ENCODE results near the gene PIGL.

PIGL gene

GRCh38 chr17:16275024-16275423 is 58.0 kb downstream of the PIGL start:
- Histone ChIP-seq H3K4me3 (no peak overlapping the region), H3K36me3 (ENCODE audit: insufficient read depth, low read length) (peaks cover 8% of the 10 kb centered on the region), H3K27ac (no peak overlapping the region), H3K9me3 (ENCODE audit: low read depth, low read length) (no peaks in the 10 kb centered on the region), H3K9ac (ENCODE audit: insufficient read length) (no peak overlapping the region)
- TF ChIP-seq POLR2AphosphoS5 (IDR thresholded peaks at IDR 0.05; ENCODE audit: borderline replicate concordance, low read depth, low read length) (no peak), FOXP2 (optimal IDR thresholded peaks at IDR 0.05; ENCODE audit: control extremely low read depth, extremely low read length, insufficient read depth) (no peak), EZH2 (IDR thresholded peaks at IDR 0.05) (no peak)
- no peak for DNase-seq (ENCODE audit: low read depth, low spot score)

- Histone ChIP-seq H3K4me3 (no peak overlapping the region), H3K9ac (ENCODE audit: insufficient read length) (no peak overlapping the region), H3K27ac (no peak overlapping the region), H3K36me3 (ENCODE audit: insufficient read depth, low read length) (peaks cover 8% of the 10 kb centered on the region), H3K9me3 (ENCODE audit: low read depth, low read length) (no peaks in the 10 kb centered on the region)
- no peak for DNase-seq (ENCODE audit: low read depth, low spot score)
- TF ChIP-seq POLR2AphosphoS5 (IDR thresholded peaks at IDR 0.05; ENCODE audit: borderline replicate concordance, low read depth, low read length) (no peak), FOXP2 (optimal IDR thresholded peaks at IDR 0.05; ENCODE audit: control extremely low read depth, extremely low read length, insufficient read depth) (no peak), EZH2 (IDR thresholded peaks at IDR 0.05) (no peak)
These were observed 60.2 kb downstream of the PIGL start for GRCh38 chr17:16277163-16277562.

GRCh38 chr17:16281351-16281750 is 64.3 kb downstream of the PIGL start:
- no peak for DNase-seq (ENCODE audit: low read depth, low spot score)
- Histone ChIP-seq H3K27ac (no peak overlapping the region), H3K9ac (ENCODE audit: insufficient read length) (no peak overlapping the region), H3K36me3 (ENCODE audit: insufficient read depth, low read length) (peaks cover 8% of the 10 kb centered on the region), H3K9me3 (ENCODE audit: low read depth, low read length) (no peaks in the 10 kb centered on the region), H3K4me3 (no peak overlapping the region)
- TF ChIP-seq POLR2AphosphoS5 (IDR thresholded peaks at IDR 0.05; ENCODE audit: borderline replicate concordance, low read depth, low read length) = no peak
- no peak for TF ChIP-seq EZH2 (IDR thresholded peaks at IDR 0.05)

- no peak for TF ChIP-seq EZH2 (IDR thresholded peaks at IDR 0.05)
- no peak for TF ChIP-seq FOXP2 (optimal IDR thresholded peaks at IDR 0.05; ENCODE audit: control extremely low read depth, extremely low read length, insufficient read depth)
- TF ChIP-seq POLR2AphosphoS5 (IDR thresholded peaks at IDR 0.05; ENCODE audit: borderline replicate concordance, low read depth, low read length) = no peak
- peaks cover 7% of the 10 kb centered on the region for H3K36me3 ChIP-seq (ENCODE audit: insufficient read depth, low read length)
- no peaks in the 10 kb centered on the region for H3K9me3 ChIP-seq (ENCODE audit: low read depth, low read length)
- no peak overlapping the region for H3K27ac ChIP-seq
- no peak for DNase-seq (ENCODE audit: low read depth, low spot score)
- no peak overlapping the region for H3K4me3 ChIP-seq
- H3K9ac ChIP-seq (ENCODE audit: insufficient read length) = no peak overlapping the region
These were observed 65.5 kb downstream of the PIGL start for GRCh38 chr17:16282522-16282921.

GRCh38 chr17:16283705-16284104 is 66.7 kb downstream of the PIGL start:
- H3K9ac ChIP-seq (ENCODE audit: insufficient read length) = no peak overlapping the region
- H3K36me3 ChIP-seq (ENCODE audit: insufficient read depth, low read length) = no peaks in the 10 kb centered on the region; the same call in 1 of the 2 replicates
- no peak overlapping the region for H3K4me3 ChIP-seq
- H3K27ac ChIP-seq = no peak overlapping the region
- no peak for DNase-seq (ENCODE audit: low read depth, low spot score)
- TF ChIP-seq EZH2 (IDR thresholded peaks at IDR 0.05) (no peak), POLR2AphosphoS5 (IDR thresholded peaks at IDR 0.05; ENCODE audit: borderline replicate concordance, low read depth, low read length) (no peak), FOXP2 (optimal IDR thresholded peaks at IDR 0.05; ENCODE audit: control extremely low read depth, extremely low read length, insufficient read depth) (no peak)
- no peaks in the 10 kb centered on the region for H3K9me3 ChIP-seq (ENCODE audit: low read depth, low read length)

GRCh38 chr17:16285646-16286008 is 68.6 kb downstream of the PIGL start:
- Histone ChIP-seq H3K27ac (peak overlapping the region; percentile 1; the same call in 1 of the 2 replicates), H3K4me3 (no peak overlapping the region)
- no peak for TF ChIP-seq FOXP2 (optimal IDR thresholded peaks at IDR 0.05; ENCODE audit: control extremely low read depth, extremely low read length, insufficient read depth)
- no peak for TF ChIP-seq EZH2 (IDR thresholded peaks at IDR 0.05)
- TF ChIP-seq POLR2AphosphoS5 (IDR thresholded peaks at IDR 0.05; ENCODE audit: borderline replicate concordance, low read depth, low read length) = no peak

GRCh38 chr17:16286009-16286946 is 69.3 kb downstream of the PIGL start:
- peak overlapping the region; percentile 82 for H3K27ac ChIP-seq
- H3K4me3 ChIP-seq = peak overlapping the region; percentile 62

More at GRCh38 chr17:16285646-16286008, 68.6 kb downstream of the PIGL start:
- H3K36me3 ChIP-seq (ENCODE audit: insufficient read depth, low read length) = no peaks in the 10 kb centered on the region
- H3K9me3 ChIP-seq (ENCODE audit: low read depth, low read length) = no peaks in the 10 kb centered on the region
- no peak overlapping the region for H3K9ac ChIP-seq (ENCODE audit: insufficient read length)
- DNase-seq (ENCODE audit: low read depth, low spot score) = no peak

GRCh38 chr17:16286947-16287562 is 70.0 kb downstream of the PIGL start:
- Histone ChIP-seq H3K9ac (ENCODE audit: insufficient read length) (peak overlapping the region; percentile 23), H3K36me3 (ENCODE audit: insufficient read depth, low read length) (no peaks in the 10 kb centered on the region), H3K27ac (peak overlapping the region; percentile 82), H3K9me3 (ENCODE audit: low read depth, low read length) (no peaks in the 10 kb centered on the region), H3K4me3 (peak overlapping the region; percentile 62)
- no peak for DNase-seq (ENCODE audit: low read depth, low spot score)
- TF ChIP-seq POLR2AphosphoS5 (IDR thresholded peaks at IDR 0.05; ENCODE audit: borderline replicate concordance, low read depth, low read length) = no peak
- TF ChIP-seq EZH2 (IDR thresholded peaks at IDR 0.05) = no peak
- TF ChIP-seq FOXP2 (optimal IDR thresholded peaks at IDR 0.05; ENCODE audit: control extremely low read depth, extremely low read length, insufficient read depth) = no peak

More at GRCh38 chr17:16286009-16286946, 69.3 kb downstream of the PIGL start:
- H3K9ac ChIP-seq (ENCODE audit: insufficient read length) = peak overlapping the region; percentile 24
- no peak for DNase-seq (ENCODE audit: low read depth, low spot score)
- no peaks in the 10 kb centered on the region for H3K9me3 ChIP-seq (ENCODE audit: low read depth, low read length)
- TF ChIP-seq POLR2AphosphoS5 (IDR thresholded peaks at IDR 0.05; ENCODE audit: borderline replicate concordance, low read depth, low read length) (no peak), FOXP2 (optimal IDR thresholded peaks at IDR 0.05; ENCODE audit: control extremely low read depth, extremely low read length, insufficient read depth) (no peak), EZH2 (IDR thresholded peaks at IDR 0.05) (no peak)
- H3K36me3 ChIP-seq (ENCODE audit: insufficient read depth, low read length) = no peaks in the 10 kb centered on the region
